HG03060 (cell line): ENCODE results near the gene DOCK3.
"Not testable (repeated sequence)": the region's sequence is repeated elsewhere in the genome, so short reads cannot be mapped to it uniquely, and the experiment has no call there.

Experiments used
- ATAC-seq: cut with Tn5 transposase; IDR thresholded peaks from one replicate; pipeline ENCODE4 v1.9.1; 2021; ENCODE audit warnings: low read depth, moderate number of reproducible peaks; ENCODE audit not compliant: unreplicated experiment

DOCK3 gene

DNA sequence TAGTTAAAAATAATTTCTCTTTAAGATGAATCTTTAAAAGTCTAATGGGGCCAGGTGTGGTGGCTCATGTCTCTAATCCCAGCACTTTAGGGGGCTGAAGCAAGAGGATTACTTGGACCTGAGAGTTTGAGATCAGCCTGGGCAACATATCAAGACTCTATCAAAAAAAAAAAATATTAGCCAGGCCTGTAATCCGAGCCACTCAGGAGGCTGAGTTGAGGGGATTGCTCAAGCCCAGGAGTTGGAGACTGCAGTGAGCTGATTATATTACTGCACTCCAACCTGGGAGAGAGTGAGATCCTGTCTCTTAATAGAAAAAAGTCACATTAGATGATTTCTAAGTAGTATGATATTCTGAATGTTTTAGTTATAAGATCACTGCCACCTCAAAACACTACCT, 388.3 kb downstream of the DOCK3 start:
- no peak for ATAC-seq

DNA sequence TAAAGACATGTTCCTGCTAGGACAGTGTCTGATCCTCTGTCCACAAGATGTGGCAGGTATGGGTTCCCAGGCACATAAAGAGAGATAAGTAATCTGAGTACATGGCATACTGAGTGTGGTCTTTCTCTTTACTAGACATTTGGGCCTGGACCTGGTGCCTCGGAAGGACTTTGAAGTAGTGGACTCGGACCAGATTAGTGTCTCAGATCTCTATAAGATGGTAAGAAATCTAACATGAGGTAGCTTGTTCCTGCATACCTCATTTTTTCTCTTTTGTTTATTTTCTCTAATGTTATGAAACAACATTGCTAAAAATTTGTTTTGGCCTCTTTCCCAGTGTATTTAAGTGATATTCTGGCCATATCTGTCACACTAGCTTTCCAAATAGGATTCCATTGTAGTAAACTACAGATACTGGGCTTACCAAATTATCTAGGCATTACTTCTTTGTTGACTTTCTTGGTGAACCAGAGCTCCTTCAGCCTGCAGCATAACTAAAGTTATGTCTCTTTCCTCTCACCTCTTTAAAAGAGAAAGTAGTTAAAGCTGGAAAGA, 400.6 kb downstream of the DOCK3 start:
- ATAC-seq: no peak

DNA sequence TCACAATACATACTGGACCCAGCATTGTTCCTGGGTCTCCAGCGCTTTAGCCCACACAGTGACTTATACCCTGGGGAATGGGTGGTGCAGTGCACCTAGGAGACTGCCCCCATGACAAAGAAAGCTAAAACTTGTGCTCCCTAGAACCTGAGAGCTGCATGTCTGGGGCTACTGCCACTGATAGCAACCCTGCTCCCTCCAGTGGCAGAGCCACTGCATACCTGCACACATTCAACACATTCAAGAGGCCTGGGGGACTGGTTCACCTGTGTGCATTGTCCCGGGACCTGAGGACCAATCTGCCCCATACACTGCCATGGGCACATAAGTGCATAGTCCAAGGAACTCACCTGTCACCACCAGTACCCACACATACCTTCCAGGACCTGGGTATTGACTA, 407.6 kb downstream of the DOCK3 start:
- ATAC-seq: no peak

DNA sequence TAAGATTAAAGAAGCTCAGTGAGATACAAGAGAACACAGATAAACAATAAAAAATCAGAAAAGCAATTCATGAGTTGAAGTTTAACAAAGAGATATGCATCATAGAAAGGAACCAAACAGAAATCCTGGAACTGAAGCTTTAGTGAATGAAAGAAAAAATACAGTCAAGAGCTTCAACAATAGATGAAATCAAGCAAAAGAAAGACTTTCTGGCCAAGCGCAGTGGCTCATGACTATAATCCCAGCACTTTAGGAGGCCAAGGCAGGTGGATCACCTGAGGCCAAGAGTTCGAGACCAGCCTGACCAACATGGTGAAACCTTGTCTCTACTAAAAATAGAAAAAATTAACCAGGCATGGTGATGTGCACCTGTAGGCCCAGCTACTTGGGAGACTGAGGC, 408.8 kb downstream of the DOCK3 start:
- ATAC-seq: no peak

DNA sequence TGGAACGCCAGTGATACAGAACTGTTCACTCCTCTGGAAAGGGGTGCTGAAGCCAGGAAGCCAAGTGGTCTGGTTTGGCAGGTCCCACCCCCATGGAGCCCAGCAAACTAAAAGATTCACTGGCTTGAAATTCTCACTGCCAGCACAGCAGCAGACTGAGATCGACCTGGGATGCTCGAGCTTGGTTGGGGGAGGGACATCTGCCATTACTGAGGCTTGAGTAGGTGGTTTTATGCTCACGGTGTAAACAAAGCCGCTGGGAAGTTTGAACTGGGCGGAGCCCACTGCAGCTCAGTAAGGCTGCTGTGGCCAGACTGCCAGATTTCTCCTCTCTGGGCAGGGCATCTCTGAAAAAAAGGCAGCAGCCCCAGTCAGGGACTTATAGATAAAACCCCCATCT, 417.4 kb downstream of the DOCK3 start:
- not testable (repeated sequence) for ATAC-seq

DNA sequence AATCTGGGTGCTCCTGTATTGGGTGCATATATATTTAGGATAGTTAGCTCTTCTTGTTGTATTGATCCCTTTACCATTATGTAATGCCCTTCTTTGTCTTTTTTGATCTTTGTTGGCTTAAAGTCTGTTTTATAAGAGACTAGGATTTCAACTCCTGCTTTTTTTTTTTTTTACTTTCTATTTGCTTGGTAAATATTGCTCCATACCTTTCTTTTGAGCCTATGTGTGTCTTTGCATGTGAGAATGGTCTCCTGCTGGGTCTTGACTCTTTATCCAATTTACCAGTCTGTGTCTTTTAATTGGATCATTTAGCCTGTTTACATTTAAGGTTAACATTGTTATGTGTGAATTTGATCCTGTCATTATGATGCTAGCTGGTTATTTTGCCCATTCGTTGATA, 420.1 kb downstream of the DOCK3 start:
- ATAC-seq: not testable (repeated sequence)

DNA sequence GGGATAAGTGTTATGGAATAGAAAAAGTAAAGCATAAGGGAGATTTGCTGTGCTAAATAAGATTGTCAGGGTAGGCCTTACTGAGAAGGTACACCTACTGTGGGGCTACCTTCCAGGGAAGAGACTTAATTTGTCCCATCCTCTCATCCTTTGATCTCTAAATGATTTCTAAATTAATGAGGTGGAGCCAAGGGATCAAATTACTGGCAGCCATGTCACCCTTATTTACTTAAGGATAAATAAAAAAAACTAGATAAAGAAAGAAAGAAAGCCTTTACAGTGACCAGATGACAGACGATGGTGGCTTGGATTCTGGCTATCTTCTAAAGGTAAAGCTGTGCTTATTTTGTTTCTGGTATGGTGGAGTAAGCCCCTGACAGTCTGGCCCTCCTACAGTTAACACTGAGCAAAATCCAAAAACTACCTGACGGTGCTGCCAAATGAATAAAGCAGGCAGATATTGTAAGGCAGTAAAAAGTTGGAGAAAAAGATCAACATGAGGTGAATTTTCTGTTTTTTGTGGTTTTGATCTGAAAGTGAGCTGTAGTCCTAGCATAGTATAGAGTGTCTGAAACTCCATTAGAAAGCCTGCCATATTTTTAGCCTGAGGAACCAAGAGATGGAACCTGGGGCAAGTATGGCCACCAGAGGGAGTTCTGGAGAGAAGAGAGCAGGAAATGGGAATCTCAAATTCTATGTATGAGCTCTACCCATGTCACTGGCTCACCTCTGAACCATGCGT, 425.2 kb downstream of the DOCK3 start:
- ATAC-seq: no peak

DNA sequence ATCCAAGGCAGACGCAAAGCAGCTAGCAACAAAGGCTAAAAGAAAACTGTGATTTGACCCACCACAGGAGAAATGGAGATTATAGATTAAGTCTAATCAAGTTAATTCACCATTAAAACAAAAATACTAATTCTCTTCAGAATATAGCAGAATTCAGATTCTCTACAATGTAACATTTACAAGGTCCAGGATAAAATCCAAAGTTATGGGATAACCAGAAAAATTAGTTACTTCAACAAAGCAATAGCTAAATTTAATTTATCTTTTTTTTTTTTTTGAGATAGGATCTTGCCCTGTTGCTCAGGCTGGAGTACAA, 425.8 kb downstream of the DOCK3 start:
- no peak for ATAC-seq

DNA sequence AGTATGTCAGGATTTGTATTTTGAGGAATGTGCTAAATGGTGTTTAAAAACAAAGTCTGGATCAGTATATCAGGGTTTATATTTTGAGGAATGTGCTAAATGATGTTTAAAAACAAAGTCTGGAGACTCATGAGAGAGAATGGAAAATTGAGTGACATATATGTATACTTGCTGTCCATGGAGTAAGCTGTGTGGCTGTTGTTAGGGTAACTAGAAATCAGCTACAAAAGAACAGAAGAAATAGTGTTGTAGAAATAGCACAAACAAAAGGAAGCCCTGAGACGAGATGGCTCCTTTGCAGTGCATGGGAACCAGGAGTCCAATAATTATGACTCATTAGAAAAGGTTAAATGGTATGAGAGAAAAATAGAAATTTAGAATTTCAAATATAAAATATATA, 427.7 kb downstream of the DOCK3 start:
- no peak for ATAC-seq

DNA sequence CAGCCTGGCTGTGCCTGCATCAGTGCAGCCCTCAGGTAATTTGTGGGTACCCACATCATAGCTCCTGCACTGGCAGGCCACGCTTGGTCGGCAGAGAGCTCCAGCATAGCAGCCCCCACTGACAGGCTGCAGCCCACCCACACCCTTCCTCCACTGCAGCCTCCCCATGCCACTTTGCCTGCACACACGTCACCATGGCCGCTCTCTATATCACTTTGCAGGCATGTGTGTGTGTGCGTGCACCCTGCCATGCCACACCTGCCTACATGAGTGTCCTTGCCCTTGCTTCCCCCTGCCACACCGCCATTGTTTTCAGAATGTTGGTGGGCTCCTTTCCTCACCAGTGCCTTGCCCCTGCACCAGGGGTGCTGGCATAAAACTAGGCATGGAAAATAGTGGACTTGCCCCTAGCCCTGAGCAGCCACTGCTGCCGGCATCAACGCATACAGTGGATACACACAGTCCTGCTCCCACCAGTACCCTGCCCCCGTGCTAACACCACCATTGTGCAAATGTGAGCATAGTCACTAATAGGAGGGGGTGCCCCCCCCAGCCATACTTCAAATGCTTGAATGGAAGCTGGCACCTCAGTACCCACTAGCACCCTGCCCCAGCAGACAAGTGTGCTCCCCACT, 431.6 kb downstream of the DOCK3 start:
- ATAC-seq: no peak

DNA sequence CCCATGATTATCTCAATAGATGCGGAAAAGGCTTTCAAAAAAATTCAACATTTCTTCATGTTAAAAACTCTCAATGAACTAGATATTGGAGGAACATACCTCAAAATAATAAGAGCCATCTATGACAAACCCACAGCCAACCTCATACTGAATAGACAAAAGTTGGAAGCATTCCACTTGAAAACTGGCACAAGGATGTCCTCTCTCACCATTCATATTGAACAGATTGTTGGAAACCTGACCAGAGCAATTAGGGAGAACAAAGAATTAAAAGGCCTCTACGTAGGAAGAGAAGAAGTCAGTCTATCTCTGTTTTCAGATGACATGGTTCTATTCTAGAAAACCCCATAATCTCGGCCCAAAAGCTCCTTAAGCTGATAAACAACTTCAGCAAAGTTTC, 435.9 kb downstream of the DOCK3 start:
- ATAC-seq: no peak

DNA sequence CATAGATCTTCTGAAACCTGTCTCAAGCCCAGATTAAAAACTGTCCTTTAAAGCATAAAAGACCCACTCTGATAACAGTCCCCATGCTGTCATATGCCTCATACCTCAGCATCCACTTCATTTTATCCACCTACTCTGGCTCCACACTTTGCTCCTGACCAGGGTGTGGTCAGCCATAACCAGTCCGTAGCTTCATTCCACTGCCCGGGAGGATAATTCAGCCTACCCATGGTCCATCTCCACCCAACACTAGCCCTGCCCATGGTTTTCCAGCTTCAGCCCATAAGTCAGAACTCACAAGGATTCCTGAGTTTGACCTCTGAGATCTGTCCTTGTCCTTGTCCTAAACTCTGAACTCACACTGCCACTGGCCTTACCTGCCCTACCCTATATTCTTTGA, 448.2 kb downstream of the DOCK3 start:
- ATAC-seq: no peak

DNA sequence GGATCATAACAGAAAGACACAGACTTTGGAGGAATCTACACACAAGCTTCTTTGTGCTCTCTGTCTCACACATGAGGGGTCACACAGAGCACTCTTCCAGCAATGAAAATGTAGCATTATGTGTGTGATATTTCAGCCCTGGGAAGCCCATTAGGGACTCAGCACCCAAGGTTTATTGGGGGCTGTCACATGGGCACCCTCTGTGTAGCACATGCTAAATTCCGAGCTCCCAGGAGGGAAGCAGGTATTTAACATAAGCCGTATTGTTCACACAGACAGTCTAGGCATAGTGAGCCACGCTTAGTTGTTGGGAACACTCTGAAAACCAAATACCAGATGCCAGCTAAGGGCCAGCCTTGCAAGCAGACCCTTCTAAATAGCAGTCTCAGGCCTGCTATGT, 448.8 kb downstream of the DOCK3 start:
- ATAC-seq: no peak

DNA sequence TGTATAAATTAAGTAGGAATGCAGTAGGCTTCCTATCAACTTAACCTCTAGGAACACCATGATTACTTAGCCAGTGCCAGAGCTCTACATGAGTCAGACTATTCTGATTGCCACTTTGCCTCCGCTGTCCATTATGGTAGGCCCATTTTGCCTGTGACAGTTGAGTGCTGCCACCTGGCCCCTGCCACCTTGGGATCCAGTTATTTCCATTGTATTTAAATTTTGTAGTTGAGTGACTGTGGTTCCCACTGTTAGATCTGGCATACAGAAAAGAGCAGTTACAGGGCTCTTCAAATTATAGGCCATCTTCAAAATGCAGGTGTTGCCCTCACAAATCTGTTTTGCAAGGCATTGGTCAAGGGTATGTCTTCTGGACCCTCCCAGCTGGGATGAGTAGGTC, 456.9 kb downstream of the DOCK3 start:
- not testable (repeated sequence) for ATAC-seq

DNA sequence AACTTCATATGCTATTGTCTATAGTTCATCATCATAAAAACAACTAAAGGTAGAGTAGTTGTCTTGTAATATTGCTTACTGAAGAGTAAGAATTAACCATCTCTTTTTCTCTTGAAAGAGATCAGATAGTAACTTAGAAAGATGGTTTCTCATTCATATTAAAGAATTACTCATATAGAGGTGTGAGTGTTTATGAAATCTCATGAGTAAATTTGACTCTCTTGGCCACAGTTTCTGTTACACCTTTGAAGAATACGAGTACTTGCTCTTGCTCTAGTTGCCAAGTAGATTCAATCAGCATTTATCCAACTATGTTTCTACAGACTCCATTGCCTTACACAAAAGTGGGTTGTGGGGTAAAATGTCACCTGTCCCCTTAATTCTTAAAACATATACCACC, 463.0 kb downstream of the DOCK3 start:
- no peak for ATAC-seq

DNA sequence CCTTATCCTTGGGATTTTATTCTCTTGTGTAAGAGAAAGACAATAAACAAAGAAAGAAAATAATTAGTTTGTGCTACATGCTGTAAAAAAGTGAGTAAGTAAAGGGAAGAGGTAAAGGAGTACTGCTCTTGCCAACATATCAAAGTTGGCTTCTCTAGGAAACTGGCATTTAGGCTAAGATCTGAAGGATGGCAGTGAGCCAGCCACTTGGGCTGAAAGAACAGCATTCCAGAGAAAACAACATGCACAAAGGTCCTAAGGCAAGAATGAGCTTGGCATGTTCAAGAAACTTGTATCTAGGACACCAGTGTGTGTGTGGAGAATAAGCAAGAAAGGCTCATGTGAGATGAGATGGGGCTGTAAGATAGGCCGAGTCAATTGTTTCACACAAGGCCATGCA, 464.9 kb downstream of the DOCK3 start:
- no peak for ATAC-seq

DNA sequence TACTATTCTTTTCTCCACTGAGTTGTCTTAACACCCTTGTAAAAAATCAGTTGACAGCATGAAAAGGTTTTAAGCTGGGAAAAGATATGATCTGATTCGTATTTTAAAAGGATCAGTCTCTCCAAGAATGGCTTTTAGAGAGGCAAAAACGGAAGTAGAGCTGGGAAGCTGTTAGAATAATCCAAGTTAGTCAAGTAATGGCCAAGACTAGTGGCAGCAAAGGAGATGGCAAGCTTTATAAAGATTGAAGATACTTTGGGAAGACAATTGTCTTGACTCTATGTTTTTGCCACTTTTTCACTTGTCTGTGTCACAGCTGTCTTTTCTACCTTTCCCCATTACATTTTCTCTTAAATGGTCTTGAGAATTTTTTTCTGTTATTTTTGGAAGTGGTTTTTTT, 466.8 kb downstream of the DOCK3 start:
- no peak for ATAC-seq

DNA sequence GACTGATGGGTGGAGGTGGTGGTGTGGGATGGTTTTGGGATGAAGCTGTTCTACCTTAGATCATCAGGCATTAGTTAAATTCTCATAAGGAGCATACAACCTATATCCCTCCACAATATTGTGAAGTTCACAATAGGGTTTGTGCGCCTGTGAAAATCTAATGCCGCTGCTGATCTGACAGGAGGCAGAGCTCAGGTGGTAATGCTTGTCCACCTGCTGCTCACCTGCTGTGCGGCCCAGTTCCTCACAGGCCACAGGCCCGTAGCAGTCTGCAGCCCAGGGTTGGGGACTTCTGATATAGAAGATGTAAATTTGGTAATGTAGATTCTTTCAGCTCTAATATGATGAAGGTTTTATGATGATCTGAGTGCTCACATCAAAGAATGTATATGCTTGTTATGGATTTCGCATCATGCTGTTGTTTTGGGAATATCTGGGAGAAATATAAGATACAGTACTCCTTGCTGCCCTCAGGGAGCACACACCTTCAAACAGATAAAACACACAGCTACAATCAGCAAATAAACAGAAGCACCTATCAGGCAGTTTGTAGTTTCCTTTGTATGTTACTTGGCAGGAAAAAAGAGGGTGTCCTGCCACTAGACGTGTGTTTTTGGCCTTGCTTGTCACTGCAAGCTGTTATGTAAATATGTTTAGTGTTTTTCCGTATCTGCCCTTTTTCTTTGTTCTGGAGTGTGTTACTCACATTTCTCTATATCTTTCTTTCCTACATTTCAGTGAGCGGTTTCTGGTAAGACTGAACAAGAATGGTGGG, 471.3 kb downstream of the DOCK3 start:
- no peak for ATAC-seq

DNA sequence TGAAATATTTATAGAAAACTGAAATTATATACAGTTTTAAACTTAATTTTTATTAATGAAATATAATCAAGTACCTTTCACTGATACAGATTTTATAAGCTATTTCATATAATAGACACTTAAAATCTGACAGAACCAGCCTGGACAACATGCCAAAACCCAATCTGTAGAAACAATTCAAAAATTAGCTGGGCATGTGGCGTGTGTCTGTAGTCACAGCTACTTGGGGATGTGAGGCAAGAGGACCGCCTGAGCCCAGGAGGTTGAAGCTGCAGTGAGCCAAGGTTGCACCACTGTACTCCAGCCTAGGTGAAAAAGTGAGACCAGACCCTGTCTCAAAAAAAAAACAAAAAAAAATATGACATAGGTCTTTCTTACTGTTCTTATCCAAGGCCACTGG, 472.1 kb downstream of the DOCK3 start:
- ATAC-seq: no peak

DNA sequence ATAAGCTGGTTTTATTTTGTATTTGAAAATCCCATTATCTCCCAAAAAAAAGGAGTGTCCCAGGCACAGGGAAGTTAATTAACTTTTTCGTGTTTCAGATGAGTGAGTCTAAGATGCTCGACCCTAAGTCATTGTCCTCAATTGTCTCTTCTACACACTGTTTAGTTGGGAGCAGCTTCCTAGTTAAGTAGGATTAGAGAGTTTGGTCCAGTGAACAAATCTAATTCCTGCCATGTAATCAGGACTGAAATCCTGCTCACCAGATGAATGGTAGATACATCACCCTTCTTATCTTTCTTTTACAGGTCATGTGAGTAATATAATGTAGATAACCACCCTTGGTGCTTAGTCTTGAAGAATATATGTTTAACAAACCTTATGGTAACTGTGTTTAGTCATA, 481.4 kb downstream of the DOCK3 start:
- no peak for ATAC-seq

DNA sequence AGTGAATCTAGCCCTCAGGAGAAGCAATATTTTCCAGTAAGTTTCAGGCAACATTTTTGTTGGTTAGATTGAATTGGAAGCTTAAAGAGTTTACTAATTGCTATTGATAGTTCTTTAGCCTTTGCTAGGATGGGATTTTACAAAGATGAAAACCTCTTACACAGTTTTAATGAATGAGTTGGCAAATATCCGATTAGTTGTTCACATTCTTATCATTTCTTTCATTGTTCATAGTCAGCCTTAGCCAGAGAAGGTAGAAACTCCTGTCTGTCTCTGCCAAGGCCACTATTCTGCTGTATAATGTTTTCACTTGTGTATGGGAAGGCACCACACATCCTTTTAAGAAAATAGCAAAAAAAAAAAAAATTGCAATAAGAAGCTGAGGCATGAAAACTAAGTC, 488.3 kb downstream of the DOCK3 start:
- ATAC-seq: no peak
